ENCODE results near the gene SLC35F3. TPM values are rescaled to one million over a fixed set of nuclear protein-coding genes. Genes with fewer than 3 reads are reported as not detected.

SLC35F3 gene
- total RNA-seq, 2 experiments from 2014 or later = not detected

DNA sequence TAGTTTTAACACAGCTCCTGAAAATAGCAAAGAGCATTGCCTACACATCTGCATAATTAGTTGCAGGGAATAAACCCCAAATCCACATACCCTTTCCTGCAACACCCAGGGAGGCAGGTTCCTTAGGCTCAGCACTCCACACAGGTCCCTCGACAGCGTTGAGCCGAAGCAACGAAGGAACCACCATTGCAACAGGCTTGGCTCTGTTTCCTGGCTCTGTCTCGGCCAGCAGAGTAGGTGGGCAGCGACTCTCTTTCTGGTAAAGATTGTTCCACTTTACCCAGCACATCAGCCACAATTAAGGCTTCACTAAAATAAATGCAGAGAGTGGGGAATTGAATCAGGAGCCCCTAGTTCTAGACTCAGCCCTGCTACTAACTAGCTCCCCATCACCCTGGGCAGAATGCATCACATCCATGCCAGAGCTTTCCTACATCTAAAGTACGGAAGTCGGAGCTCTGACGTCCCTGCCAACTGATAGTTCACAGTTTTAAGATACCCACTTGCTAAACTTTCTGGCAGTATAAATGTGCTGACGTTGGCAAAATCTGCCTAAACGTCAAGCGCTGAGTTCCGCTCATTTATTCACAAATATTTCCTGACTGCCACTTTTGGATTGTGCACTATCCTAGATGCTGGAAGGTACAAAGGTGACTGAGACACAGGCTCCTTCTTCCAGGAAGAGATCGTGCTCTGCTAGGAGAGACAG lies 389.8 kb downstream of the SLC35F3 start:
- Histone ChIP-seq H3K4me2 (ENCODE audit: low read length) (no peak overlapping the region), H2AFZ (ENCODE audit: low read length) (no peak overlapping the region), H3K79me2 (ENCODE audit: insufficient read depth, low read depth, low read length) (no peaks in the 10 kb centered on the region), H3K36me3 (ENCODE audit: insufficient read depth, low read length) (no peaks in the 10 kb centered on the region), H3K4me1 (ENCODE audit: insufficient read depth, low read length, poor library complexity, severe bottlenecking) (no peaks in the 10 kb centered on the region), H3K9me3 (ENCODE audit: low read length) (peaks cover 10% of the 10 kb centered on the region), H3K27ac (ENCODE audit: low read depth, low read length, poor library complexity, severe bottlenecking) (no peak overlapping the region), H3K9me2 (ENCODE audit: insufficient read depth, low read length) (no peaks in the 10 kb centered on the region), H4K20me1 (ENCODE audit: insufficient read depth, low read length) (no peaks in the 10 kb centered on the region), H3K4me3 (ENCODE audit: low read depth, low read length, poor library complexity, severe bottlenecking) (no peak overlapping the region)
- intact Hi-C loops (cut with micrococcal nuclease; ENCODE audit: unreplicated experiment) = no loop called here
- CTCF ChIA-PET (ENCODE audit: unreplicated experiment) = interaction anchor here (0.6 kb wide), 1 partner anchor 18 kb away, joined by 4 read pairs; no protein-coding TSS in a partner anchor
- no peak for TF ChIP-seq EZH2phosphoT487 (IDR thresholded peaks at IDR 0.05; ENCODE audit: borderline replicate concordance, low read depth, low read length)
- TF ChIP-seq, protein P1, sequence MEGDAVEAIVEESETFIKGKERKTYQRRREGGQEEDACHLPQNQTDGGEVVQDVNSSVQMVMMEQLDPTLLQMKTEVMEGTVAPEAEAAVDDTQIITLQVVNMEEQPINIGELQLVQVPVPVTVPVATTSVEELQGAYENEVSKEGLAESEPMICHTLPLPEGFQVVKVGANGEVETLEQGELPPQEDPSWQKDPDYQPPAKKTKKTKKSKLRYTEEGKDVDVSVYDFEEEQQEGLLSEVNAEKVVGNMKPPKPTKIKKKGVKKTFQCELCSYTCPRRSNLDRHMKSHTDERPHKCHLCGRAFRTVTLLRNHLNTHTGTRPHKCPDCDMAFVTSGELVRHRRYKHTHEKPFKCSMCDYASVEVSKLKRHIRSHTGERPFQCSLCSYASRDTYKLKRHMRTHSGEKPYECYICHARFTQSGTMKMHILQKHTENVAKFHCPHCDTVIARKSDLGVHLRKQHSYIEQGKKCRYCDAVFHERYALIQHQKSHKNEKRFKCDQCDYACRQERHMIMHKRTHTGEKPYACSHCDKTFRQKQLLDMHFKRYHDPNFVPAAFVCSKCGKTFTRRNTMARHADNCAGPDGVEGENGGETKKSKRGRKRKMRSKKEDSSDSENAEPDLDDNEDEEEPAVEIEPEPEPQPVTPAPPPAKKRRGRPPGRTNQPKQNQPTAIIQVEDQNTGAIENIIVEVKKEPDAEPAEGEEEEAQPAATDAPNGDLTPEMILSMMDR (conservative IDR thresholded peaks at IDR 0.05; ENCODE audit: low read length) = no peak
- POLR2A ChIA-PET = interaction anchor here (2.2 kb wide), 1 partner anchor 11 kb away, joined by 6 read pairs; no protein-coding TSS in a partner anchor
- no TSS peak for BruUV-seq (replicated peaks)
- DNase-seq (ENCODE audit: low spot score) = no peak

DNA sequence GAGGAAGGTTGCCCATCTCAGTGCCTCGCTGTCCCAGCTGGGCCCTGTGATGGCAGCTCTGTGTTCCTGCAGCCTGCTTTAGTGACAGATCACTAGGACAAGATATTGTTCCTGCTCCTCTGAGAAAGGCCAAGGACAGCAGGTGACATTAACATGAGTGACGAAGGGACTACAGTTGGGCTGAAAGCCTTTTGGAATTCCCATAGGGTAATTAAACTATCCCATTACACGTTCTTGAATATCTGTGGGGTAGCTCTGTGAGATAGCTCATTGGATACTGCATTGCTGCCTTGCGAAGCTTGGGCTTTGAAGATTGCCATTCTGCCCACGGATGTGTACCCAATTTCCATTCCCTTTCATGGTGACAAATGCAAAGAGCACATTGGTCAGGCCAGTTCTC lies 390.6 kb downstream of the SLC35F3 start:
- intact Hi-C loops (cut with micrococcal nuclease; ENCODE audit: unreplicated experiment) = no loop called here

More for the DNA sequence above, 390.6 kb downstream of the SLC35F3 start:
- H3K79me2 ChIP-seq (ENCODE audit: insufficient read depth, low read depth, low read length) = no peaks in the 10 kb centered on the region
- TF ChIP-seq, protein P1 (conservative IDR thresholded peaks at IDR 0.05; ENCODE audit: low read length) = no peak
- no peak for TF ChIP-seq EZH2phosphoT487 (IDR thresholded peaks at IDR 0.05; ENCODE audit: borderline replicate concordance, low read depth, low read length)
- no peaks in the 10 kb centered on the region for H4K20me1 ChIP-seq (ENCODE audit: insufficient read depth, low read length)
- no peak overlapping the region for H3K27ac ChIP-seq (ENCODE audit: low read depth, low read length, poor library complexity, severe bottlenecking)
- no peaks in the 10 kb centered on the region for H3K36me3 ChIP-seq (ENCODE audit: insufficient read depth, low read length)
- no TSS peak for BruUV-seq (replicated peaks)
- no peaks in the 10 kb centered on the region for H3K4me1 ChIP-seq (ENCODE audit: insufficient read depth, low read length, poor library complexity, severe bottlenecking)
- peaks cover 2% of the 10 kb centered on the region; the same call in 1 of the 2 replicates for H3K9me3 ChIP-seq (ENCODE audit: low read length)
- CTCF ChIA-PET (ENCODE audit: unreplicated experiment) = no interaction called here
- no peak overlapping the region for H2AFZ ChIP-seq (ENCODE audit: low read length)
- DNase-seq (ENCODE audit: low spot score) = no peak
- no peak overlapping the region for H3K4me3 ChIP-seq (ENCODE audit: low read depth, low read length, poor library complexity, severe bottlenecking)
- H3K9me2 ChIP-seq (ENCODE audit: insufficient read depth, low read length) = no peaks in the 10 kb centered on the region
- no peak overlapping the region for H3K4me2 ChIP-seq (ENCODE audit: low read length)
- POLR2A ChIA-PET = interaction anchor here (2.2 kb wide), 1 partner anchor 10 kb away, joined by 6 read pairs; no protein-coding TSS in a partner anchor
